Stomach smooth muscle (tissue), 2 donors: Measurements from ENCODE around the gene RPS16.

Source experiments
- H3K27ac ChIP-seq: one replicate; pipeline ENCODE4 v1.7.0; 2013; ENCODE audit warnings: mild to moderate bottlenecking, low read length, inconsistent platforms
- H3K27me3 ChIP-seq, 2 donors: one replicate each; pipeline ENCODE4 v1.7.0; 2013; ENCODE audit warnings: low read length in 2 of 2; ENCODE audit not compliant: insufficient read depth in 2 of 2, control insufficient read depth in 1 of 2
- H3K36me3 ChIP-seq, 2 donors: one replicate each; pipeline ENCODE4 v1.7.0; 2013; ENCODE audit warnings: low read length in 2 of 2; ENCODE audit not compliant: control insufficient read depth in 2 of 2, insufficient read depth in 2 of 2
- H3K4me1 ChIP-seq: one replicate; pipeline ENCODE4 v1.7.0; 2013; ENCODE audit warnings: low read length; ENCODE audit not compliant: control insufficient read depth, insufficient read depth
- H3K4me3 ChIP-seq, 2 donors: one replicate each; pipeline ENCODE4 v1.7.0; 2013; ENCODE audit warnings: low read length in 2 of 2
- H3K9ac ChIP-seq, 2 donors: one replicate each; pipeline ENCODE4 v1.7.0; 2013; ENCODE audit warnings: low read length in 2 of 2, mild to moderate bottlenecking in 1 of 2
- H3K9me3 ChIP-seq, 2 donors: one replicate each; pipeline ENCODE4 v1.7.0; 2013; ENCODE audit warnings: low read length in 2 of 2; ENCODE audit not compliant: control insufficient read depth in 2 of 2
- donor health status: healthy.
- donor health status: Pancreatic carcinoma.

The RPS16 gene

GRCh38 chr19:39405261-39405957, 30.3 kb downstream of the RPS16 start:
- Histone ChIP-seq H3K36me3 (peaks cover 11 to 20% of the 10 kb centered on the region in 2 donors), H3K9me3 (no peaks in the 10 kb centered on the region), H3K27ac (peak overlapping the region; percentile 100), H3K27me3 (no peaks in the 10 kb centered on the region), H3K4me3 (peak overlapping the region; percentile 25 to 74), H3K9ac (peak overlapping the region; percentile 90 to 96), H3K4me1 (peaks cover 51% of the 10 kb centered on the region)

GRCh38 chr19:39403331-39404312, 32.1 kb downstream of the RPS16 start:
- Histone ChIP-seq H3K4me3 (peak overlapping the region; percentile 47 to 72), H3K9me3 (no peaks in the 10 kb centered on the region), H3K36me3 (peaks cover 11 to 17% of the 10 kb centered on the region in 2 donors), H3K4me1 (peaks cover 46% of the 10 kb centered on the region), H3K27ac (peak overlapping the region; percentile 100), H3K27me3 (no peaks in the 10 kb centered on the region), H3K9ac (peak overlapping the region; percentile 96 to 97)

- Histone ChIP-seq H3K27me3 (no peaks in the 10 kb centered on the region), H3K27ac (peak overlapping the region; percentile 100), H3K9me3 (no peaks in the 10 kb centered on the region), H3K36me3 (peaks cover 3 to 7% of the 10 kb centered on the region in 2 donors), H3K4me1 (peaks cover 53% of the 10 kb centered on the region), H3K9ac (peak overlapping the region; percentile 96 to 97), H3K4me3 (peak overlapping the region; percentile 31 to 72)
These were observed 33.1 kb downstream of the RPS16 start for GRCh38 chr19:39402346-39403300.

GRCh38 chr19:39401549-39402345, 34.0 kb downstream of the RPS16 start:
- H3K27ac ChIP-seq = peak overlapping the region; percentile 100
- peak overlapping the region; percentile 66 to 97 for H3K9ac ChIP-seq
- H3K27me3 ChIP-seq = no peaks in the 10 kb centered on the region
- H3K36me3 ChIP-seq = peaks cover 0 to 5% of the 10 kb centered on the region in 2 donors
- H3K9me3 ChIP-seq = no peaks in the 10 kb centered on the region
- peaks cover 60% of the 10 kb centered on the region for H3K4me1 ChIP-seq
- H3K4me3 ChIP-seq = peak overlapping the region; percentile 14 to 72

GRCh38 chr19:39401070-39401548, 34.6 kb downstream of the RPS16 start:
- Histone ChIP-seq H3K36me3 (peaks cover 0 to 5% of the 10 kb centered on the region in 2 donors), H3K9me3 (no peaks in the 10 kb centered on the region), H3K27me3 (no peaks in the 10 kb centered on the region), H3K9ac (peak overlapping the region in 1 of 2 donors; percentile 13), H3K4me1 (peaks cover 58% of the 10 kb centered on the region), H3K27ac (peak overlapping the region; percentile 100), H3K4me3 (no peak overlapping the region)

GRCh38 chr19:39400061-39400460, 35.7 kb downstream of the RPS16 start:
- peaks cover 52% of the 10 kb centered on the region for H3K4me1 ChIP-seq
- H3K4me3 ChIP-seq = no peak overlapping the region
- H3K36me3 ChIP-seq = peaks cover 4 to 10% of the 10 kb centered on the region in 2 donors
- no peaks in the 10 kb centered on the region for H3K27me3 ChIP-seq
- H3K9ac ChIP-seq = no peak overlapping the region
- H3K9me3 ChIP-seq = no peaks in the 10 kb centered on the region
- peak overlapping the region; percentile 31 for H3K27ac ChIP-seq

GRCh38 chr19:39399668-39400050, 36.1 kb downstream of the RPS16 start:
- Histone ChIP-seq H3K36me3 (peaks cover 7 to 12% of the 10 kb centered on the region in 2 donors), H3K4me3 (no peak overlapping the region), H3K9me3 (no peaks in the 10 kb centered on the region), H3K27ac (peak overlapping the region; percentile 11), H3K27me3 (no peaks in the 10 kb centered on the region), H3K4me1 (peaks cover 50% of the 10 kb centered on the region), H3K9ac (no peak overlapping the region)

GRCh38 chr19:39398297-39398864, 37.4 kb downstream of the RPS16 start:
- peaks cover 44% of the 10 kb centered on the region for H3K4me1 ChIP-seq
- peaks cover 14 to 18% of the 10 kb centered on the region in 2 donors for H3K36me3 ChIP-seq
- peak overlapping the region; percentile 92 for H3K27ac ChIP-seq
- no peaks in the 10 kb centered on the region for H3K9me3 ChIP-seq
- peak overlapping the region in 1 of 2 donors; percentile 8 for H3K4me3 ChIP-seq
- H3K27me3 ChIP-seq = no peaks in the 10 kb centered on the region
- H3K9ac ChIP-seq = peak overlapping the region; percentile 36 to 55
